ENCODE results near the gene PI3.

The PI3 gene

DNA sequence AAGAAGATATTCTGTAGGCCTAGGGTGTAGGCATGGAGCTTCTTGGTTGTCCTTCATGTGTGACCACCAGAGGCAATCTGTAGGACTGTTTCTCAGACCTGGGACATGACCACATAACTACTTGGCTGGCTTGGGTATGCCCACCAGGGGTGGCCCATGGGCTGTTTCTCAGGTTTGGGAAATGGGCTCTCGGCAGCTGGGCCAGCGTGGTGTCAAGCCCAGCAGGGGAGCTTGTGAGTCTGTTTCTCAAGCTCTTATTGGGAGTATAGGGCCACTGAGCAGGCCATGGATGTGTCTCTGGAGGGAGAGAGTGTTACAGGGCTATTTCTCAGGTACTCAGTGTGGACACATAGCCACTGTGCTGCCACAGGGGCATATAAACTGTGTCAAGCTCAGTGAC is 43.9 kb downstream of the PI3 start:
- H4K20me1 ChIP-seq (ENCODE audit: insufficient read depth): no peaks in the 10 kb centered on the region
- no peak overlapping the region for H3K4me3 ChIP-seq (IDR thresholded peaks at IDR 0.05; ENCODE audit: insufficient read depth, low read depth, low read length)
- no peak overlapping the region for H3K4me2 ChIP-seq
- H3K27ac ChIP-seq: no peak overlapping the region
- H3K79me2 ChIP-seq (ENCODE audit: insufficient read depth, low read depth): no peaks in the 10 kb centered on the region
- H3K9ac ChIP-seq: no peak overlapping the region
- H3K36me3 ChIP-seq (ENCODE audit: insufficient read depth): no peaks in the 10 kb centered on the region
- no peaks in the 10 kb centered on the region for H3K4me1 ChIP-seq (ENCODE audit: low read depth, poor library complexity, severe bottlenecking)
- no peak overlapping the region for H2AFZ ChIP-seq (ENCODE audit: low read depth)
- H3K27me3 ChIP-seq (ENCODE audit: insufficient read depth, low read depth): no peaks in the 10 kb centered on the region
- TF ChIP-seq, protein P1, sequence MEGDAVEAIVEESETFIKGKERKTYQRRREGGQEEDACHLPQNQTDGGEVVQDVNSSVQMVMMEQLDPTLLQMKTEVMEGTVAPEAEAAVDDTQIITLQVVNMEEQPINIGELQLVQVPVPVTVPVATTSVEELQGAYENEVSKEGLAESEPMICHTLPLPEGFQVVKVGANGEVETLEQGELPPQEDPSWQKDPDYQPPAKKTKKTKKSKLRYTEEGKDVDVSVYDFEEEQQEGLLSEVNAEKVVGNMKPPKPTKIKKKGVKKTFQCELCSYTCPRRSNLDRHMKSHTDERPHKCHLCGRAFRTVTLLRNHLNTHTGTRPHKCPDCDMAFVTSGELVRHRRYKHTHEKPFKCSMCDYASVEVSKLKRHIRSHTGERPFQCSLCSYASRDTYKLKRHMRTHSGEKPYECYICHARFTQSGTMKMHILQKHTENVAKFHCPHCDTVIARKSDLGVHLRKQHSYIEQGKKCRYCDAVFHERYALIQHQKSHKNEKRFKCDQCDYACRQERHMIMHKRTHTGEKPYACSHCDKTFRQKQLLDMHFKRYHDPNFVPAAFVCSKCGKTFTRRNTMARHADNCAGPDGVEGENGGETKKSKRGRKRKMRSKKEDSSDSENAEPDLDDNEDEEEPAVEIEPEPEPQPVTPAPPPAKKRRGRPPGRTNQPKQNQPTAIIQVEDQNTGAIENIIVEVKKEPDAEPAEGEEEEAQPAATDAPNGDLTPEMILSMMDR (conservative IDR thresholded peaks at IDR 0.05; ENCODE audit: low read depth, low read length): no peak

DNA sequence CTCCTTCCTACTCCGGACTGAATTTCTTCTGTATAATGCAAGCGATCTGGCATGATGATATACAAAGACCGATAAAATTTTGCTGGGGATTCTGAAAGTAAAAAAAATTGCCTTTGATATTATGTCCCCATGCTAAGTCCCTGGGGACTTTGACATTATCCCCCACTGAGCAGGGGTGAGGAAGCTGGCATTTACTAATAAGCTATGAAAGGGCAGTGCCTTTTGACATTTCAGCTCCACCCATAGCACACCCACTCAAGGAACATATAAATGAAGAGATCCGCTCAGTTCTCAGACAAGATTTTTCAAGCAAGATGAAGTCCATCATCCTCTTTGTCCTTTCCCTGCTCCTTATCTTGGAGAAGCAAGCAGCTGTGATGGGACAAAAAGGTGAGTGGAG is 46.4 kb downstream of the PI3 start, which contains the start of gene SEMG2:
TSS of gene SEMG2 (plus strand) at position 298 of the 400 bp plus-strand sequence. CDS start at position 315, 17 bp downstream.
- TF ChIP-seq, protein P1 (conservative IDR thresholded peaks at IDR 0.05; ENCODE audit: low read depth, low read length): no peak
- H3K4me2 ChIP-seq: no peak within 1 kb of the TSS
- H3K9ac ChIP-seq: no peak within 1 kb of the TSS
- no peaks in the 10 kb centered on the region for H4K20me1 ChIP-seq (ENCODE audit: insufficient read depth)
- no peaks in the 10 kb centered on the region for H3K36me3 ChIP-seq (ENCODE audit: insufficient read depth)
- H3K27ac ChIP-seq: no peak within 1 kb of the TSS
- H3K79me2 ChIP-seq (ENCODE audit: insufficient read depth, low read depth): no peaks in the 10 kb centered on the region
- no peak within 1 kb of the TSS for H2AFZ ChIP-seq (ENCODE audit: low read depth)
- H3K4me3 ChIP-seq (IDR thresholded peaks at IDR 0.05; ENCODE audit: insufficient read depth, low read depth, low read length): no peak within 1 kb of the TSS
- H3K27me3 ChIP-seq (ENCODE audit: insufficient read depth, low read depth): no peaks in the 10 kb centered on the region
- H3K4me1 ChIP-seq (ENCODE audit: low read depth, poor library complexity, severe bottlenecking): no peaks in the 10 kb centered on the region

DNA sequence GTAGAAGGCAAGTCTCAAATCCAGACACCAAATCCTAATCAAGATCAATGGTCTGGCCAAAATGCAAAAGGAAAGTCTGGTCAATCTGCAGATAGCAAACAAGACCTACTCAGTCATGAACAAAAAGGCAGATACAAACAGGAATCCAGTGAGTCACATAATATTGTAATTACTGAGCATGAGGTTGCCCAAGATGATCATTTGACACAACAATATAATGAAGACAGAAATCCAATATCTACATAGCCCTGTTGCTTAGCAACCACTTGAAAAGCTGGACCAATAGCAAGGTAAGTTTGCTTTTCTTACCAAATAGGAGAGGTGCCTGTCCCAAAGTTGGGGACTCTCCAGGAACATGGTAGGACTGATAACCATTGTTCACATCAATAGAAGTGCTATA is 48.4 kb downstream of the PI3 start:
- H3K4me1 ChIP-seq (ENCODE audit: low read depth, poor library complexity, severe bottlenecking): no peaks in the 10 kb centered on the region
- no peaks in the 10 kb centered on the region for H3K36me3 ChIP-seq (ENCODE audit: insufficient read depth)
- no peak overlapping the region for H3K27ac ChIP-seq
- TF ChIP-seq, protein P1 (conservative IDR thresholded peaks at IDR 0.05; ENCODE audit: low read depth, low read length): no peak
- no peaks in the 10 kb centered on the region for H3K27me3 ChIP-seq (ENCODE audit: insufficient read depth, low read depth)
- no peaks in the 10 kb centered on the region for H4K20me1 ChIP-seq (ENCODE audit: insufficient read depth)
- no peak overlapping the region for H3K9ac ChIP-seq
- H3K79me2 ChIP-seq (ENCODE audit: insufficient read depth, low read depth): no peaks in the 10 kb centered on the region
- no peak overlapping the region for H3K4me3 ChIP-seq (IDR thresholded peaks at IDR 0.05; ENCODE audit: insufficient read depth, low read depth, low read length)
- H3K4me2 ChIP-seq: no peak overlapping the region
- no peak overlapping the region for H2AFZ ChIP-seq (ENCODE audit: low read depth)

All from KMS-11 (cell line).